Measurements from ENCODE around the gene SPEM3.

The SPEM3 gene

GRCh38 chr17:7436556-7437368 is 8.1 kb downstream of the SPEM3 start:
- DNase-seq (ENCODE audit: low spot score in 2 of 2): peak; percentile 82 to 84
- in situ Hi-C loops (cut with MboI; ENCODE audit: low sequenced_read_pairs): no loop called here
- H3K4me1 ChIP-seq: peaks cover 11% of the 10 kb centered on the region
- peak overlapping the region; percentile 22 for H3K4me3 ChIP-seq
- H3K36me3 ChIP-seq (replicated peaks): no peaks in the 10 kb centered on the region
- H3K9me3 ChIP-seq: no peaks in the 10 kb centered on the region
- no peaks in the 10 kb centered on the region; the same call in 1 of the 2 replicates for H3K27me3 ChIP-seq (ENCODE audit: low read depth)

DNA sequence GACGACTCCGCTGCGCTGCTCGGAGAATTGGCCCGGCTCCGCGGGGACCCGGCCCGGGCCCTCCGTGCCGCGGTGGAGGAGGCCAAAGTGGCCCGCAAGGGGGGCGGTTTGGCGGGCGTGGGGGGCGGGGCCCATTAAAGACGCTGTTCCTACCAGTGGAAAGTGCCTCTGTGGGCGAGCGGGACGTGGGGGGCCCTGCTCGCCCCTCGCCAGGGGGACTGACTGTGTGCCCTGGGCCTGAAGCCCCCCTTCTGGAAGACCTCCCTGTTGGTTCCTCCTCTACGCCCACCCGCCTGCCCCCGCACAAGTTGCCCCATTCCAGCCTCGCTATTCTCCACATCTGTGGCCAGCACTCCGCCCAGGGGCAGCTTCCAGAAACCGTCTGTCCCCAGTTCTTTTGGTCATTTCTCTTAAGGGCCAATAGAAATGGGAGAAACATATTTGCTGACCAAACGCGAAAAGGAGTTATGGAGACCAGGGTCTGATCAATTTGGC is 8.8 kb downstream of the SPEM3 start:
- H3K4me1 ChIP-seq: peaks cover 11% of the 10 kb centered on the region
- H3K9me3 ChIP-seq: no peaks in the 10 kb centered on the region
- H3K36me3 ChIP-seq (replicated peaks): no peaks in the 10 kb centered on the region
- in situ Hi-C loops (cut with MboI; ENCODE audit: low sequenced_read_pairs): no loop called here
- H3K27me3 ChIP-seq (ENCODE audit: low read depth): no peaks in the 10 kb centered on the region; the same call in 1 of the 2 replicates
- DNase-seq (ENCODE audit: low spot score in 2 of 2): no peak
- H3K4me3 ChIP-seq: peak overlapping the region; percentile 22

DNA sequence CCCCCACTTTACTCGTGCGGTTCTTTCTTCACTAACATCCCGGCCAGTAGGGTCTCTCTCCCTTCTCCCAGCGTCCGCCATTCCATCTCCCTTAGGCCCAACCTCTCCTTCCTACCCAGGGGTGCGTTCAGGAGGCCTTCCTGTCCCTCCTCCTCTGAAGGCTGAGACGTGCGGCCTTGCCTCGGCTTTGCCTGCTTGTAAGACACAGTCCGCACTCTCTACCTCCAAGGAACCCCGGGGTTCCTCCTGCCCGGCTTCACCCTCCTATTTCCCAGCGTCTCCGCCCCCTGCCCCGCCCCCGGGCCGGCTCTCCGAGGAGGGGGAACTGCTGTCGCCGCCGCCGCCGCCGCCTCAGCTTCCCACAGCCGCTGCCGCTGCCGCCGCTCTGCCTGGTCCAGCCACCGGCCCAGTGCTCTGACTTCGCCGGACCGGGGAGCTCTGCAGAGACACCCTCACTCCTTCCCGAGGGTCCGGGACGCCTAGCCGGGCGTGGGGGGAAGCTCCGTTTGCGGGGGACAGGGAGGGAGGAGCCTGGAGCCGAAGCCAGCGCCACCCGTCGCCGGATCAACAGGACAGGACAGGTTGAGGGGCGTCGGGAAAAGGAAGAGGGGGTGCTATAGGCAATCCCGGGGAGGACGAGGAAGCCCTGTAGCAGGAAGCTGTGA is 9.4 kb downstream of the SPEM3 start:
- H3K36me3 ChIP-seq (replicated peaks): no peaks in the 10 kb centered on the region
- no peaks in the 10 kb centered on the region for H3K9me3 ChIP-seq
- H3K4me1 ChIP-seq: peaks cover 11% of the 10 kb centered on the region
- H3K4me3 ChIP-seq: peak overlapping the region; percentile 29
- in situ Hi-C loops (cut with MboI; ENCODE audit: low sequenced_read_pairs): no loop called here
- H3K27me3 ChIP-seq (ENCODE audit: low read depth): no peaks in the 10 kb centered on the region; the same call in 1 of the 2 replicates
- peak in 1 of 2 experiments; percentile 77 for DNase-seq (ENCODE audit: low spot score in 2 of 2)

DNA sequence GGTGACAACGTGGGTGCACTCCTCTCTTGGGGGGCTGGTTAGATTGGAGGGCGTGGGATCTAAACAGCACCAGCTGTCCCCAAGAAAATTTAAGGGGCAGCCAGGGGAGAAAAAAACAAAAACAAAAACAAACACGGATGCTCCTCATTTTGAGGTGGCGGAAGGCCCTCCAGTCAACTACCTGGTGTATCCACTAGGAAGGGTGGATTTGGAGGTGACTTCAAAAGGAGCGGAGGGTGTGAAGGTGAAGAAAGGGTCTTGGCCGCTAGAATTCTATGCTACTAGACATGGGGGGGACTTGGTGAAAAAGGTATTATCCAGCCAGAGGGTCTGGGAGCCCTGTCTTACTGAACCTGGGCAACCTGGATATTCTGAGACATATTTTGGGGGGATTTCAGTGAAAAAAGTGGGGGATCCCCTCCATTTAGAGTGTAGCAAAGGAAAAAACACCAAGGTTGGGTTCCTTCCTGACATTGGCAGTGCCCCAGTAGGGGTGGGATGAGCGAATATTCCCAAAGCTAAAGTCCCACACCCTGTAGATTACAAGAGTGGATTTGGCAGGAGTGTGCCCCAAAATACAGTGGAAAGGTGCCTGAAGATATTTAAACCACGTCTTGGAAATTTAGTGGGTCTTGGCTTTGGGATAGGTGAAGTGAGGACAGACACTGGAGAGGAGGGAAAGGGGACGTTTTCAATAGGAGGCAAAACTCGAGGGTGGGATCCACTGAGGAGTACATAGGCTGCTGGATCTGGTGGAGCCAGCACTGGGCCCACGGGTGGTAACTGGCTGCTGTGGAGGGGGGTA is 10.2 kb downstream of the SPEM3 start:
- no peak for DNase-seq (ENCODE audit: low spot score in 2 of 2)
- H3K4me3 ChIP-seq: peak overlapping the region; percentile 29
- in situ Hi-C loops (cut with MboI; ENCODE audit: low sequenced_read_pairs): no loop called here

DNA sequence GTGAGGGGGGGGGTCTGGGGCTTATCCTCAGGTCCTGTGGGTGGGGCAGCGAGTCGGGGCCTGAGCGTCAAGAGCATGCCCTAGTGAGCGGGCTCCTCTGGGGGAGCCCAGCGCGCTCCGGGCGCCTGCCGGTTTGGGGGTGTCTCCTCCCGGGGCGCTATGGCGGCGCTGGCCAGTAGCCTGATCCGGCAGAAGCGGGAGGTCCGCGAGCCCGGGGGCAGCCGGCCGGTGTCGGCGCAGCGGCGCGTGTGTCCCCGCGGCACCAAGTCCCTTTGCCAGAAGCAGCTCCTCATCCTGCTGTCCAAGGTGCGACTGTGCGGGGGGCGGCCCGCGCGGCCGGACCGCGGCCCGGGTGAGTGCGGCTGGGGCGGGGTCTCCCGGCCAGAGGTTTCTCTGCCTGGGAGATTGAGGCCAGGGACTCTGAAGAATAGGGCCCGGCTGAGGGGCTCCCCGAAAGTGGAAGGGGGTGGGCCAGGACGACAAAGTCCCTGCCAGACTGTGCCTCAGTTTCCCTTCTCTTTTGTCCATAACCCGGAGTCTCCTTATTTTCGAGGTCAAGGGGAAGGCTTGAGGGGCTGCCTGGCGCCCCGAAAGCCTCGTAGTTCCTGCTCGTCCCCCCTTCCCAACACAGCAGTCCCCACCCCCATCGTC is 10.9 kb downstream of the SPEM3 start, which contains the start of gene FGF11:
TSS of gene FGF11 (plus strand) at position 51 of the 651 bp plus-strand sequence. CDS start at position 160, 109 bp downstream.
- H3K36me3 ChIP-seq (replicated peaks): no peaks in the 10 kb centered on the region
- peaks cover 11% of the 10 kb centered on the region for H3K4me1 ChIP-seq
- DNase-seq (ENCODE audit: low spot score in 2 of 2): no peak
- in situ Hi-C loops (cut with MboI; ENCODE audit: low sequenced_read_pairs): no loop called here
- no peaks in the 10 kb centered on the region for H3K9me3 ChIP-seq
- peak within 1 kb of the TSS; percentile 29 for H3K4me3 ChIP-seq
- no peaks in the 10 kb centered on the region; the same call in 1 of the 2 replicates for H3K27me3 ChIP-seq (ENCODE audit: low read depth)

More for the DNA sequence above, 10.2 kb downstream of the SPEM3 start:
- no peaks in the 10 kb centered on the region for H3K36me3 ChIP-seq (replicated peaks)
- H3K4me1 ChIP-seq: peaks cover 11% of the 10 kb centered on the region
- no peaks in the 10 kb centered on the region for H3K9me3 ChIP-seq
- no peaks in the 10 kb centered on the region; the same call in 1 of the 2 replicates for H3K27me3 ChIP-seq (ENCODE audit: low read depth)

- peaks cover 11% of the 10 kb centered on the region for H3K4me1 ChIP-seq
Observed at GRCh38 chr17:7440113-7440833, 11.6 kb downstream of the SPEM3 start.

DNA sequence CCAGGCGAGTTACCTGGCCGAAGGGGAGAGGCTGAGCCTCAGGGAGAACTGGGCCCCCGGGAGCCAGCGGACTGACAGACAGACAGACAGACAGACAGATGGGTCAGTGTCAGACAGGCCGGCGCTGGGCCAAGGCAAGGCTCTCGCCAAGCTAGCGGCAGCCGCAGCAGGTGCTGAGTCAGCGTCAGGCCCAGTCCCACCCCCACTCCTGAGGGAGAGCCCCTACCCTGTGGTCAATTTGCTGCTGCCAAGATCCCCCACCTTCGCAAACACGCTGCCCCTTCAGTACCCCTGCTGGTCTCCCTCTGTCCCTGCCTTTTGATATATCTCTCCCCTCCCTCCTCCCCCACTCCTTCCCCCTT is 12.2 kb downstream of the SPEM3 start:
- Histone ChIP-seq H3K4me3 (no peak overlapping the region), H3K4me1 (peaks cover 11% of the 10 kb centered on the region)
- no peak for DNase-seq (ENCODE audit: low spot score in 2 of 2)

More at GRCh38 chr17:7440113-7440833, 11.6 kb downstream of the SPEM3 start:
- Histone ChIP-seq H3K36me3 (replicated peaks) (no peaks in the 10 kb centered on the region), H3K9me3 (no peaks in the 10 kb centered on the region), H3K4me3 (no peak overlapping the region), H3K27me3 (ENCODE audit: low read depth) (no peaks in the 10 kb centered on the region; the same call in 1 of the 2 replicates)
- in situ Hi-C loops (cut with MboI; ENCODE audit: low sequenced_read_pairs): no loop called here
- DNase-seq (ENCODE audit: low spot score in 2 of 2): peak in 1 of 2 experiments; percentile 31

DNA sequence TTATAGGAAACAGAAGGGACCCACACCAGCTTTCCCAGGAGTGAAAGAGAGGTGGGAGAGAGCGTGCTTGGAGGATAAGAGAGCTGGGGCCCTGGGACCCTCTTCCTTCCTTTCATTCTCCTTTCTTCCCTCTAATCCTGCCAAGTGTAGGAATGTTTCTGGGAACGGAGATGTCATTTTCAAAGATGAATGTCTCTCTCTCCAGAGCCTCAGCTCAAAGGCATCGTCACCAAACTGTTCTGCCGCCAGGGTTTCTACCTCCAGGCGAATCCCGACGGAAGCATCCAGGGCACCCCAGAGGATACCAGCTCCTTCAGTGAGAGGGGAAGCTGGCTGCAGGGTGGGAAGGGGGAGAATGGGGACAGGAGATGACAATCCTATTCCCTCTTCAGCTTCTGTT is 12.6 kb downstream of the SPEM3 start:
- in situ Hi-C loops (cut with MboI; ENCODE audit: low sequenced_read_pairs): no loop called here
- Histone ChIP-seq H3K9me3 (no peaks in the 10 kb centered on the region), H3K36me3 (replicated peaks) (no peaks in the 10 kb centered on the region), H3K4me3 (no peak overlapping the region), H3K4me1 (peaks cover 11% of the 10 kb centered on the region), H3K27me3 (ENCODE audit: low read depth) (no peaks in the 10 kb centered on the region; the same call in 1 of the 2 replicates)
- DNase-seq (ENCODE audit: low spot score in 2 of 2): no peak

More for the DNA sequence above, 12.2 kb downstream of the SPEM3 start:
- in situ Hi-C loops (cut with MboI; ENCODE audit: low sequenced_read_pairs): no loop called here
- H3K27me3 ChIP-seq (ENCODE audit: low read depth): no peaks in the 10 kb centered on the region; the same call in 1 of the 2 replicates
- H3K36me3 ChIP-seq (replicated peaks): no peaks in the 10 kb centered on the region
- H3K9me3 ChIP-seq: no peaks in the 10 kb centered on the region

- Histone ChIP-seq H3K9me3 (no peaks in the 10 kb centered on the region), H3K36me3 (replicated peaks) (no peaks in the 10 kb centered on the region), H3K27me3 (ENCODE audit: low read depth) (no peaks in the 10 kb centered on the region; the same call in 1 of the 2 replicates), H3K4me3 (no peak overlapping the region), H3K4me1 (peaks cover 7% of the 10 kb centered on the region)
- in situ Hi-C loops (cut with MboI; ENCODE audit: low sequenced_read_pairs): no loop called here
- no peak for DNase-seq (ENCODE audit: low spot score in 2 of 2)
Observed at GRCh38 chr17:7442142-7442541, 13.5 kb downstream of the SPEM3 start.

DNA sequence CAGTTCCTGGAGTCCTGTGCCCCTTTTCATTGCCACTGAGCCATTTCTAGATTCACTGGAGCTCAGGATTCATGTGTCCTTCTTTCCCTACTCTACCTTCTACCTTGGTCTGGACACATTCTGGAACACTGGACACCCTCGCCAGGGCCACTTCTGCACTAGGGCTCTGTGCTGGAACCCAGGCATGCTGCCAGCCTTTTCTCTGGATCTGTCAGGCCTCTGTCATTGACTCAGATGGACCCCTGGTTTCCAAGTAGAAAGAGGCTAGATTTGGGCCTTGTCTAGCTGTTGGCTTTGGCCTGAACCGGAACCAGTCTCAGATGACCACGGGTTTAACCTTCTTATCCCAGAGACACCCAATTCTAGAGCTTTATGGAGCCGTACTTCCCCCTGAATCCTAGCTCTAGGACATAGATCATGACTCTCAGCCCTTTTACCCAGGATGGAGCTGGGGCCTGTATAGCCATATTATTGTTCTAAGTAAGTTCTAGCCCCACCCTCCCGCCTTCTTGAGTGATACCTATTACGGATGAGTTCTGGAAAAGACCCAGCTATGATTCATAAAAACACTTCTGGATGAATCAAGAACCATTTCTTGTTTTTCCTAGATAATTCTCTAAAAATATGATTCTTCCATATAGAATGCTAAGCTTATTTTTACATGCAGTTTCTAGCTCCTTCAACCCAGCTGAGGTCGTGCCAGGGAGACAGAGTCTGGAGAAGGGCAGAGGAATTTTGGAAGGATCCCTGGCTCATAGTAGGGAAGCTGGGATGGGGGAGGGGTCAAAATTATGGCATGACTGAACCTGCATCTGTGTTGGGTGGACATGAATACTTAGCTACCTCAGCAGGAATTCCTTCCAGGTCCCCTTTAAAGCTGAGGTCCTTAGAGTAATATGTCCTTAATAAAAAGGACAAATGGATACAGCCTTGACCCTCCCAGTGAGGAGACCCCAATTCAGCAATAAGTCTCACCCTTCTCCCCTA is 15.1 kb downstream of the SPEM3 start:
- in situ Hi-C loops (cut with MboI; ENCODE audit: low sequenced_read_pairs): no loop called here
- Histone ChIP-seq H3K4me1 (no peaks in the 10 kb centered on the region), H3K9me3 (no peaks in the 10 kb centered on the region), H3K4me3 (no peak overlapping the region), H3K36me3 (replicated peaks) (no peaks in the 10 kb centered on the region), H3K27me3 (ENCODE audit: low read depth) (no peaks in the 10 kb centered on the region)
- DNase-seq (ENCODE audit: low spot score in 2 of 2): no peak

DNA sequence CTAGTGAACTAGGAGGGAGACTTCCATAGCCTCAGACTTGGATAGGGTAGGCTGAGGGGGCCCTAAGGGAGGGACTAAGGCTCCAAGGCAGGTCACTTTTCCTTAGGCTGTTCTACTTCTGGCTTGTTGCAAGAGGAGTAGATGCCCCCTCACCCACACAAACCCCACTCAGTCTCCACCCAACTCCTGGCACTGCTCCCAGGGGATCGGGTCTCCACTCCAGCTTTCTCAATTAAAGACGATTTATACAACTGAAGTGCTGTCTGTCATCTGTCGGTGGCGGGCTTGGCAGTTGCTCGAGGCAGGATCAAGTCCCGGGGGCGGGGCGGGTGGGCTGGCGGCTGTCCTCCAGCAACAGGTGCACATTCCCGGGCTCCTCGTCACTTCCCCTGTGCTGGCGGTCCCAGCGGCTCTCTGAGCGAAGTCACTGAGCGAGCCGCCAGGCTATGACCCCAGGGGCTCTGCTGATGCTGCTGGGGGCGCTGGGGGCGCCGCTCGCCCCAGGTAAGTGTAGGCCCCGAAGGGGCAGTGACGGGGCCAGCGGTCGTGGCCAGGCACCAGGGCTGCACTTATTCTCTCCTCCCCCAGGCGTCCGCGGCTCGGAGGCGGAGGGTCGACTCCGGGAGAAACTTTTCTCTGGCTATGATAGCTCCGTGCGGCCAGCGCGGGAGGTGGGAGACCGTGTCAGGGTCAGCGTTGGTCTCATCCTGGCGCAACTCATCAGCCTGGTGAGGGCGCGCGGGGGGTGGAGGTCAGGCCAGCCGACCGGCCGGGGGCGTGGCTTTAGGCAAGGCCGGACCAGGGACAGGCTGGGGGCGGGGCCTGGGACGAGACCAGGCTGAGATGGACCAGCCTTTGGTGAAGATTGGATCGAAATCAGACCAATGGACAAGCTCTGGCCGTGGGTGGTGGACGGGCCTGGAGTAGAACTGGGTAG is 16.3 kb downstream of the SPEM3 start, which contains the start of gene CHRNB1:
TSS of gene CHRNB1 (plus strand) at position 380 of the 937 bp plus-strand sequence. CDS start at position 447, 67 bp downstream.
- no peaks in the 10 kb centered on the region for H3K27me3 ChIP-seq (ENCODE audit: low read depth)
- no peak within 1 kb of the TSS for H3K4me3 ChIP-seq
- no peaks in the 10 kb centered on the region for H3K36me3 ChIP-seq (replicated peaks)
- no peaks in the 10 kb centered on the region for H3K4me1 ChIP-seq
- in situ Hi-C loops (cut with MboI; ENCODE audit: low sequenced_read_pairs): no loop called here
- DNase-seq (ENCODE audit: low spot score in 2 of 2): no peak
- H3K9me3 ChIP-seq: no peaks in the 10 kb centered on the region
